Body of pancreas (tissue), 4 donors: Measurements from ENCODE around the gene RBP5.

Experiments used
- POLR2A ChIP-seq, 3 donors: fragments of 450-650 bp; IDR thresholded peaks; one replicate each; pipeline ENCODE4 v1.6.1; 2016; ENCODE audit warnings: antibody characterized with exemption in 3 of 3, mild to moderate bottlenecking in 2 of 3
- TF ChIP-seq, protein P1 (sequence below), 7 experiments: fragments of 450-650 bp in 4 of 7; fragments of 200-600 bp in 3 of 7; sonication (generic) in 3 of 7; IDR thresholded peaks; one replicate each; pipeline ENCODE4 v1.5.1; 2016 to 2019; ENCODE audit warnings: antibody characterized with exemption in 7 of 7

DNA sequence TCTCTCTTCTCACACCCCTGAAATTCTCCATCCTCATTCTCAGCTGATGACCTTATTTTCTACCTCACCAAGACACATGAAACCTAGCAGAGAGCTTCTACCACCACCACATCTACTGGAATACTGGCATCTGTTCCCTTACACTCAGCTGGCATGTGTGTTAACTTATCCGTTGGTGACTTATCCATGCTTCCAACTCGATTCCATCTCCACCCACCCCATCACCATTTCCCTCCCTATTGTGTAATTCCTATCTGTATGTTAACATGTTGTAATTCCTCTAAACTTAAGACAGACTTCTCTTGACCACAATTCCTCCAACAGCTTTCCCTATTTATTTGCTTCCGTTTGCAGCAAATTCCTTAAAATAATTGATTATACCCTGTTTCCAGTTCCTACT lies 52.8 kb downstream of the RBP5 start:
- TF ChIP-seq POLR2A (IDR thresholded peaks at IDR 0.05): no peak
- TF ChIP-seq, protein P1, sequence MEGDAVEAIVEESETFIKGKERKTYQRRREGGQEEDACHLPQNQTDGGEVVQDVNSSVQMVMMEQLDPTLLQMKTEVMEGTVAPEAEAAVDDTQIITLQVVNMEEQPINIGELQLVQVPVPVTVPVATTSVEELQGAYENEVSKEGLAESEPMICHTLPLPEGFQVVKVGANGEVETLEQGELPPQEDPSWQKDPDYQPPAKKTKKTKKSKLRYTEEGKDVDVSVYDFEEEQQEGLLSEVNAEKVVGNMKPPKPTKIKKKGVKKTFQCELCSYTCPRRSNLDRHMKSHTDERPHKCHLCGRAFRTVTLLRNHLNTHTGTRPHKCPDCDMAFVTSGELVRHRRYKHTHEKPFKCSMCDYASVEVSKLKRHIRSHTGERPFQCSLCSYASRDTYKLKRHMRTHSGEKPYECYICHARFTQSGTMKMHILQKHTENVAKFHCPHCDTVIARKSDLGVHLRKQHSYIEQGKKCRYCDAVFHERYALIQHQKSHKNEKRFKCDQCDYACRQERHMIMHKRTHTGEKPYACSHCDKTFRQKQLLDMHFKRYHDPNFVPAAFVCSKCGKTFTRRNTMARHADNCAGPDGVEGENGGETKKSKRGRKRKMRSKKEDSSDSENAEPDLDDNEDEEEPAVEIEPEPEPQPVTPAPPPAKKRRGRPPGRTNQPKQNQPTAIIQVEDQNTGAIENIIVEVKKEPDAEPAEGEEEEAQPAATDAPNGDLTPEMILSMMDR (IDR thresholded peaks at IDR 0.05): no peak
